Stomach (tissue), 9 donors: ENCODE results near the gene FANCC. TPM values are rescaled to one million over a fixed set of nuclear protein-coding genes. Genes with fewer than 3 reads are reported as not detected.
A peak's percentile ranks its signal among the peaks of the same experiment; 100 is the strongest.

Experiments
- DNase-seq, 2 donors: peaks; one replicate each; pipeline versions ENCODE4 v3.0.0 to v3.0.0-alpha.2; 2013 to 2019
- H3K27ac ChIP-seq, 5 donors: fragments of 200-600 bp in 4 of 5; sonication (generic) in 4 of 5; one replicate each; pipeline ENCODE4 v1.5.1; 2013 to 2019; ENCODE audit warnings: mild to moderate bottlenecking in 1 of 5, moderate library complexity in 1 of 5
- H3K27me3 ChIP-seq, 3 donors: fragments of 200-600 bp; sonication (generic); one replicate each; pipeline ENCODE4 v1.5.1; 2017 to 2019; ENCODE audit warnings: mixed run types in 1 of 3
- H3K36me3 ChIP-seq, 4 donors: fragments of 200-600 bp; sonication (generic); 1 replicate in 3 of 4; 2 replicates in 1 of 4; pipeline ENCODE4 v1.5.1; 2016 to 2019
- H3K4me1 ChIP-seq, 4 donors: fragments of 200-600 bp; sonication (generic); one replicate each; pipeline ENCODE4 v1.5.1; 2016 to 2019
- H3K4me3 ChIP-seq, 4 donors: fragments of 200-600 bp; sonication (generic) in 3 of 4; one replicate each; pipeline ENCODE4 v1.5.1; 2016 to 2019; ENCODE audit warnings: mild to moderate bottlenecking in 1 of 4
- H3K9me3 ChIP-seq, 4 donors: fragments of 200-600 bp; sonication (generic); one replicate each; pipeline ENCODE4 v1.5.1; 2016 to 2019
- CTCF ChIP-seq, 7 experiments: fragments of 450-650 bp in 4 of 7; fragments of 200-600 bp in 3 of 7; sonication (generic) in 3 of 7; IDR thresholded peaks; one replicate each; pipeline ENCODE4 v1.5.1; 2016 to 2019; ENCODE audit warnings: antibody characterized with exemption in 7 of 7, control low read depth in 2 of 7, mild to moderate bottlenecking in 1 of 7
- EP300 ChIP-seq: sonication (generic); formaldehyde crosslinking; IDR thresholded peaks from one replicate; pipeline ENCODE4 v1.6.1; 2017; ENCODE audit warnings: antibody characterized with exemption
- POLR2A ChIP-seq, 4 donors: fragments of 450-650 bp; IDR thresholded peaks; one replicate each; pipeline ENCODE4 v1.6.1; 2016; ENCODE audit warnings: antibody characterized with exemption in 4 of 4, control low read depth in 2 of 4, mild to moderate bottlenecking in 1 of 4, moderate library complexity in 1 of 4
- POLR2AphosphoS5 ChIP-seq, 3 donors: sonication (generic); formaldehyde crosslinking; IDR thresholded peaks; one replicate each; pipeline ENCODE4 v1.6.1; 2016; ENCODE audit warnings: antibody characterized with exemption in 3 of 3
- WGBS, 5 donors: extraction: QIAGEN DNeasy Blood & Tissue Kit in 3 of 5; methylation state at CpG; one replicate each; pipeline versions ENCODE4 v1.1.5 to v1.1.7; 2013 to 2018; 5-methylcytosine and 5-hydroxymethylcytosine counted together
- intact Hi-C: fragments of 100-400 bp; cut with DNase I; formaldehyde crosslinking; loops from one replicate; pipeline ENCODE4 v1.15.1; 2023; ENCODE audit warnings: low total_unique reads
- polyA plus RNA-seq, 3 donors: library from polyadenylated mRNA; stranded (reverse); fragments of 200-250 nt; gene quantifications; one replicate each; pipeline ENCODE4 v1.2.3, GENCODE V29; 2013
- total RNA-seq, 5 donors: library from RNA; depleted of rRNA; stranded (reverse); fragments of >200 nt; gene quantifications; one replicate each; pipeline versions ENCODE4 v1.1.0 to v1.2.3, GENCODE V29; 2014 to 2016
- donor health status: healthy with polysubstance abuse.
- donor health status: Bipolar disorder and iron deficiency.
- donor health status: healthy.

FANCC gene
- total and polyA plus RNA-seq, 8 donors: 3.1 to 24.5 (median 7.1) TPM

DNA sequence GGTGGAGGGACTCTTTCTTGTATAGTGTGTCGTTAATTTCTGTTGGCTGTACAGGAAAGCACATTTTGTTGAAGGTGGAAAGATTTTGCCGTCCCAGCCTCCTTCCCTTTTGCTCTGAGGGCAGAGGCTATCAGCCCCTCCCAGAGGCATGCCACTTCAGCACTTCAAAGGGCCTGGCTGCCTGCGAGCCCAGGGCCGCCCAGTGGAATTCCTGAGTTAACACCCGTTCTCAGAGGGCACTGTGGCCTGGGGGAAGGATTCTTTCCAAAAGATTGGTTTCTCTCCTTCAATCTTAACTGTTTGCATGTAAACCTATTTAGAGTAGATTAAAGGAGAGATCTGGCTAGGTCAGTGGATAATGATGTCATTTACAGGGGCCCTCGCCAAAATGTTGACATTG lies 238.6 kb downstream of the FANCC start:
- Histone ChIP-seq H3K9me3 (no peaks in the 10 kb centered on the region), H3K4me3 (no peak overlapping the region), H3K27ac (peak overlapping the region; percentile 13 to 91 (median 81)), H3K36me3 (peaks cover 35 to 50% (median 40%) of the 10 kb centered on the region in 4 donors), H3K4me1 (peaks cover 58 to 100% (median 82%) of the 10 kb centered on the region in 4 donors), H3K27me3 (no peaks in the 10 kb centered on the region)
- TF ChIP-seq POLR2AphosphoS5 (IDR thresholded peaks at IDR 0.05) (peak in 1 of 3 donors; percentile 62), CTCF (IDR thresholded peaks at IDR 0.05) (peak in 1 of 7 experiments; percentile 28), EP300 (no peak), POLR2A (IDR thresholded peaks at IDR 0.05) (no peak)
- WGBS, 5 donors: 18 to 33% (median 28%) methylated on average over 5 to 6 of the region's 6 CpGs
- DNase-seq: peak; percentile 75 to 76
- intact Hi-C loops: no loop called here

- WGBS, 5 donors: 28 to 52% (median 33%) methylated on average over 6 to 12 of the region's 12 CpGs
- no peak for DNase-seq
- intact Hi-C loops: no loop called here
- Histone ChIP-seq H3K9me3 (no peaks in the 10 kb centered on the region), H3K27ac (peak overlapping the region; percentile 13 to 91 (median 81)), H3K27me3 (no peaks in the 10 kb centered on the region), H3K4me3 (no peak overlapping the region), H3K4me1 (peaks cover 58 to 100% (median 85%) of the 10 kb centered on the region in 4 donors), H3K36me3 (peaks cover 31 to 50% (median 37%) of the 10 kb centered on the region in 4 donors)
- TF ChIP-seq EP300 (no peak), POLR2A (IDR thresholded peaks at IDR 0.05) (no peak), POLR2AphosphoS5 (IDR thresholded peaks at IDR 0.05) (no peak), CTCF (IDR thresholded peaks at IDR 0.05) (no peak)
Measured at GRCh38 chr9:95078511-95078910, 239.0 kb downstream of the FANCC start.

GRCh38 chr9:95077766-95078370 lies 239.6 kb downstream of the FANCC start:
- WGBS, 5 donors: 33 to 54% (median 45%) methylated on average over 17 of the region's 17 CpGs
- Histone ChIP-seq H3K27me3 (no peaks in the 10 kb centered on the region), H3K27ac (peak overlapping the region; percentile 13 to 91 (median 81)), H3K4me1 (peaks cover 64 to 100% (median 88%) of the 10 kb centered on the region in 4 donors), H3K9me3 (no peaks in the 10 kb centered on the region), H3K36me3 (peaks cover 25 to 49% (median 31%) of the 10 kb centered on the region in 4 donors), H3K4me3 (peak overlapping the region in 1 of 4 donors; percentile 2)
- TF ChIP-seq CTCF (IDR thresholded peaks at IDR 0.05) (peak in 1 of 7 experiments; percentile 3), POLR2A (IDR thresholded peaks at IDR 0.05) (no peak)
- peak; percentile 43 to 60 for DNase-seq
- intact Hi-C loops: no loop called here

DNA sequence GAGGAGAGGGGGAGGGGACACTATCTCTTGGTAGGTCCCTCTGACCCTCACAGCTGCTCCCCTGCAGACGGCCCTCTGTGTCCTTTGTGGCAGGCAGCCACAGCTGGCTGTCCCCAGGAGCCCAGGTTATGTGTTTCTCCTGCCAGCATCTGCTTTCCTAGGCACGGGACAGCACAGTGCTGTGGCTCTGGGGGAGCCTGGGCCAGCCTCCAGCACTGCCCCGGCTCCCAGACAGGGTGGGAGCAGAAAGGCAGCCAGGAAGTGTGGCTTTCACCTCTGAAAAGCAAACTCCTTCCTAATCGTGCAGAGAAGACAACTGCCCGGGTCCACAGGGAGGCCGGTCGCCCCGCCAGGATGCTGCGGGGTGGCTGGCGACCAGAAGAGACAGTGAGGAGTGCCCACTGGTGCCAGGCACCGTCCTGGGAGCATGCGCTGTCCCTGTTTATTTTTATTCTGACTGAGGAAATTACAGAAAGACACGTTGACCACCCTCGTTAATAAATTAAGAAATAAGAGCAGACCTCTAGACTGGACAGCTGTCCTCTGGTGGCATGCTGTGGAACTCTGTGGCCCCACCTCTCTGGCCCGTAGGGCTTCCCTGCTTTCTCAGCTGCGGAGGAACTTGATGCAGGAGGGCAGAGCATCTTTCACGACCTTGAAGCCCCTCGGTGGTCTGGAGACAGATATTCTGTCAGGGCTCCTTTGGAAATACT lies 240.3 kb downstream of the FANCC start:
- 32 to 40% (median 37%) methylated on average over 16 to 18 of the region's 18 CpGs for WGBS, 5 donors
- TF ChIP-seq CTCF (IDR thresholded peaks at IDR 0.05) (peak in 1 of 7 experiments; percentile 4), POLR2A (IDR thresholded peaks at IDR 0.05) (no peak), EP300 (no peak), POLR2AphosphoS5 (IDR thresholded peaks at IDR 0.05) (peak in 1 of 3 donors; percentile 14)
- Histone ChIP-seq H3K9me3 (no peaks in the 10 kb centered on the region), H3K27ac (peak overlapping the region; percentile 13 to 91 (median 81)), H3K27me3 (no peaks in the 10 kb centered on the region), H3K4me1 (peaks cover 66 to 100% (median 90%) of the 10 kb centered on the region in 4 donors), H3K4me3 (peak overlapping the region in 2 of 4 donors; percentile 2 to 17), H3K36me3 (peaks cover 19 to 42% (median 24%) of the 10 kb centered on the region in 4 donors)
- DNase-seq: peak in 1 of 2 donors; percentile 25
- intact Hi-C loops: no loop called here
